PC-9 (cell line): ENCODE measurements around the gene USP33. TPM values are rescaled to one million over a fixed set of nuclear protein-coding genes. Genes with fewer than 3 reads are reported as not detected.

Experiments used
- BruUV-seq: library from RNA; stranded (reverse); fragments of 400-500 nt; replicated peaks from 2 replicates; lab custom pipeline; 2021; lab: Mats Ljungman, UMichigan
- CTCF ChIA-PET: fragments of 300-600 bp; sonication (Branson Sonifier 250); formaldehyde crosslinking; loops from one replicate; lab custom pipeline; 2022; ENCODE audit warnings: antibody characterized with exemption; lab: Charles Lee
- POLR2A ChIA-PET: fragments of 300-600 bp; sonication (Branson Sonifier 250); formaldehyde crosslinking; loops from one replicate; lab custom pipeline; 2022; ENCODE audit warnings: antibody characterized with exemption; ENCODE audit not compliant: unreplicated experiment; lab: Charles Lee
- DNase-seq, 2 experiments: peaks; one replicate each; pipeline versions ENCODE4 v3.0.0 to v3.0.0-alpha.2; 2015 to 2022; ENCODE audit warnings: mixed read lengths in 1 of 2
- H2AFZ ChIP-seq: fragments of 200-600 bp; sonication (generic); 2 replicates; pipeline ENCODE4 v1.8.1; 2017; ENCODE audit warnings: antibody characterized with exemption
- H3F3A ChIP-seq: fragments of 200-600 bp; sonication (generic); 2 replicates; pipeline ENCODE4 v1.8.1; 2017; ENCODE audit warnings: antibody characterized with exemption, mild to moderate bottlenecking, low read depth; ENCODE audit not compliant: insufficient read depth
- H3K27ac ChIP-seq: fragments of 200-600 bp; sonication (generic); 2 replicates; pipeline ENCODE4 v1.6.1; 2016; ENCODE audit warnings: mixed run types
- H3K27me3 ChIP-seq: fragments of 200-600 bp; sonication (generic); 2 replicates; pipeline ENCODE4 v1.6.1; 2016; ENCODE audit warnings: low read depth, mixed run types; ENCODE audit not compliant: insufficient read depth
- H3K36me3 ChIP-seq: fragments of 200-600 bp; sonication (generic); 2 replicates; pipeline ENCODE4 v1.6.1; 2016; ENCODE audit warnings: low read depth, mixed run types
- H3K4me1 ChIP-seq: fragments of 200-600 bp; sonication (generic); replicated peaks from 2 replicates; pipeline ENCODE4 v1.6.1; 2016; ENCODE audit warnings: mixed run types; ENCODE audit not compliant: insufficient read depth
- H3K4me2 ChIP-seq: fragments of 200-600 bp; sonication (generic); 2 replicates; pipeline ENCODE4 v1.6.1; 2017; ENCODE audit warnings: mixed run types
- H3K4me3 ChIP-seq: fragments of 200-600 bp; sonication (generic); 2 replicates; pipeline ENCODE4 v1.6.1; 2016; ENCODE audit warnings: mixed run types
- H3K79me2 ChIP-seq: fragments of 200-600 bp; sonication (generic); 2 replicates; pipeline ENCODE4 v1.6.1; 2017; ENCODE audit warnings: low read depth, mixed run types
- H3K9me2 ChIP-seq: fragments of 200-600 bp; sonication (generic); 2 replicates; pipeline ENCODE4 v1.8.1; 2017; ENCODE audit warnings: mild to moderate bottlenecking; ENCODE audit not compliant: insufficient read depth
- H3K9me3 ChIP-seq: fragments of 200-600 bp; sonication (generic); 2 replicates; pipeline ENCODE4 v1.8.1; 2016; ENCODE audit warnings: low read depth; ENCODE audit not compliant: insufficient read depth
- H4K20me1 ChIP-seq: fragments of 200-600 bp; sonication (generic); 2 replicates; pipeline ENCODE4 v1.8.1; 2017; ENCODE audit not compliant: insufficient read depth
- EZH2 ChIP-seq: fragments of 200-600 bp; sonication (generic); IDR thresholded peaks from 2 replicates; pipeline ENCODE4 v1.8.0; 2017; ENCODE audit warnings: antibody characterized with exemption, low read depth
- intact Hi-C: fragments of 100-400 bp; cut with micrococcal nuclease; formaldehyde crosslinking; loops from one replicate; pipeline ENCODE4 v1.10.0; 2022; ENCODE audit not compliant: unreplicated experiment
- total RNA-seq: library from RNA; stranded (reverse); gene quantifications from 2 replicates; pipeline ENCODE4 v1.2.3, GENCODE V29; 2021
- TF ChIP-seq, protein P1 (sequence below): fragments of 200-600 bp; sonication (generic); conservative IDR thresholded peaks from 2 replicates; pipeline ENCODE4 v1.6.1; 2017; ENCODE audit warnings: mixed run types, antibody characterized with exemption, mild to moderate bottlenecking, moderate library complexity

USP33 gene
- total RNA-seq, 1 experiment from 2014 or later = 59.1 TPM

DNA sequence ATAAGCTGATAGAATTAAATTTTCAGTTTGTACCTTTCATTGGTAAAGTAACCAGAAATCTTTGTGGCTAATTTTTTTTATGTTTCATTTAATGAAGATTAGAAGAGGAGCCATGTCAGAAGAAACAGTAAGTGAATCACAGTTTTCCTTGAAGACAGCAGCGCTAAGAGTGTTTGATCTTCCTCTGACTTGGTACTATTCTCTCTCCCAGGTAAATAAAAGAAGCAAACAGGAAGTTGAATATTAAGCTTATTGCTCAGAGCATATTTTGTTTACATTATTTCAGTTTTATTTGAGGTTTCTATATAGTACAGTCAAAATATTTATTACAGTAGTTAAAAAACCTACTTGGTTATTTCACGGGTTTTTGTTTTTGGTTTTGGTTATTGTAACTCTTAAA lies 23.5 kb upstream of the USP33 start:
- POLR2A ChIA-PET = interaction anchor here (0.5 to 0.7 kb wide), 3 partner anchors 32 to 364 kb away, joined by 3 to 5 read pairs (median 4); no protein-coding TSS in a partner anchor

DNA sequence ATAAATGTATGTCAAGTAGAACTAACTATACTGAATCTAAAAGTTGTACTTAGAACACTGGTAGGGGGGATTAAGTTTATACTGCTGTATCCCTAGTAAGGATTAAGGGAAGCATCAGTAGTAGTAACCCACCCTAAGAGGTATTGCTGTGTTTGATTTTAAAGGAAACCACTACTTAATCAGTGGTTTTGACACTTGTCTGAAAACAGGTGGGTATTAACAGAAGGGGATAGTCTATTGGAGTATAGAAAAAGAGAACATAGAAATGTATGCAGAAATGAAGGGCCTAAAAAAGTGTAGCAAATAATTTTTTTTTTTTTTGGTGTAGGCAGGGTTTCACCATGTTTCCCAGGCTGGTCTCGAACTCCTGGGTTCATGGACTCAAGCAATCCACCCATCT lies 22.0 kb upstream of the USP33 start:
- BruUV-seq = no TSS peak
- Histone ChIP-seq H3K27ac (no peak overlapping the region), H4K20me1 (no peaks in the 10 kb centered on the region), H3K9me2 (no peaks in the 10 kb centered on the region), H3K9me3 (no peaks in the 10 kb centered on the region), H3K36me3 (peaks cover 25% of the 10 kb centered on the region), H3K4me1 (peaks cover 19% of the 10 kb centered on the region), H3K4me2 (no peak overlapping the region), H3K79me2 (peaks cover 29% of the 10 kb centered on the region), H3F3A (peaks cover 9% of the 10 kb centered on the region), H2AFZ (no peak overlapping the region), H3K27me3 (no peaks in the 10 kb centered on the region), H3K4me3 (no peak overlapping the region)
- intact Hi-C loops = no loop called here
- POLR2A ChIA-PET = interaction anchor here (0.6 kb wide), 1 partner anchor 143 kb away, joined by 3 read pairs; no protein-coding TSS in a partner anchor
- no peak for DNase-seq
- CTCF ChIA-PET = no interaction called here
- TF ChIP-seq EZH2 = no peak
- TF ChIP-seq, protein P1, sequence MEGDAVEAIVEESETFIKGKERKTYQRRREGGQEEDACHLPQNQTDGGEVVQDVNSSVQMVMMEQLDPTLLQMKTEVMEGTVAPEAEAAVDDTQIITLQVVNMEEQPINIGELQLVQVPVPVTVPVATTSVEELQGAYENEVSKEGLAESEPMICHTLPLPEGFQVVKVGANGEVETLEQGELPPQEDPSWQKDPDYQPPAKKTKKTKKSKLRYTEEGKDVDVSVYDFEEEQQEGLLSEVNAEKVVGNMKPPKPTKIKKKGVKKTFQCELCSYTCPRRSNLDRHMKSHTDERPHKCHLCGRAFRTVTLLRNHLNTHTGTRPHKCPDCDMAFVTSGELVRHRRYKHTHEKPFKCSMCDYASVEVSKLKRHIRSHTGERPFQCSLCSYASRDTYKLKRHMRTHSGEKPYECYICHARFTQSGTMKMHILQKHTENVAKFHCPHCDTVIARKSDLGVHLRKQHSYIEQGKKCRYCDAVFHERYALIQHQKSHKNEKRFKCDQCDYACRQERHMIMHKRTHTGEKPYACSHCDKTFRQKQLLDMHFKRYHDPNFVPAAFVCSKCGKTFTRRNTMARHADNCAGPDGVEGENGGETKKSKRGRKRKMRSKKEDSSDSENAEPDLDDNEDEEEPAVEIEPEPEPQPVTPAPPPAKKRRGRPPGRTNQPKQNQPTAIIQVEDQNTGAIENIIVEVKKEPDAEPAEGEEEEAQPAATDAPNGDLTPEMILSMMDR = no peak

More for the DNA sequence above, 23.5 kb upstream of the USP33 start:
- peaks cover 29% of the 10 kb centered on the region for H3K79me2 ChIP-seq
- CTCF ChIA-PET = no interaction called here
- H3K27me3 ChIP-seq = no peaks in the 10 kb centered on the region
- no peak for TF ChIP-seq EZH2
- TF ChIP-seq, protein P1 = no peak
- H3F3A ChIP-seq = peaks cover 9% of the 10 kb centered on the region
- H3K27ac ChIP-seq = no peak overlapping the region
- no peak overlapping the region for H3K4me3 ChIP-seq
- H3K9me2 ChIP-seq = 0 out of 2 replicates have a peak, but pooled peaks cover 3% of the 10 kb centered on the region
- no peak for DNase-seq
- intact Hi-C loops = no loop called here
- H3K4me2 ChIP-seq = no peak overlapping the region
- H3K36me3 ChIP-seq = peaks cover 30% of the 10 kb centered on the region
- H3K4me1 ChIP-seq = peaks cover 19% of the 10 kb centered on the region
- BruUV-seq = no TSS peak
- no peaks in the 10 kb centered on the region for H3K9me3 ChIP-seq
- H4K20me1 ChIP-seq = no peaks in the 10 kb centered on the region
- no peak overlapping the region for H2AFZ ChIP-seq

DNA sequence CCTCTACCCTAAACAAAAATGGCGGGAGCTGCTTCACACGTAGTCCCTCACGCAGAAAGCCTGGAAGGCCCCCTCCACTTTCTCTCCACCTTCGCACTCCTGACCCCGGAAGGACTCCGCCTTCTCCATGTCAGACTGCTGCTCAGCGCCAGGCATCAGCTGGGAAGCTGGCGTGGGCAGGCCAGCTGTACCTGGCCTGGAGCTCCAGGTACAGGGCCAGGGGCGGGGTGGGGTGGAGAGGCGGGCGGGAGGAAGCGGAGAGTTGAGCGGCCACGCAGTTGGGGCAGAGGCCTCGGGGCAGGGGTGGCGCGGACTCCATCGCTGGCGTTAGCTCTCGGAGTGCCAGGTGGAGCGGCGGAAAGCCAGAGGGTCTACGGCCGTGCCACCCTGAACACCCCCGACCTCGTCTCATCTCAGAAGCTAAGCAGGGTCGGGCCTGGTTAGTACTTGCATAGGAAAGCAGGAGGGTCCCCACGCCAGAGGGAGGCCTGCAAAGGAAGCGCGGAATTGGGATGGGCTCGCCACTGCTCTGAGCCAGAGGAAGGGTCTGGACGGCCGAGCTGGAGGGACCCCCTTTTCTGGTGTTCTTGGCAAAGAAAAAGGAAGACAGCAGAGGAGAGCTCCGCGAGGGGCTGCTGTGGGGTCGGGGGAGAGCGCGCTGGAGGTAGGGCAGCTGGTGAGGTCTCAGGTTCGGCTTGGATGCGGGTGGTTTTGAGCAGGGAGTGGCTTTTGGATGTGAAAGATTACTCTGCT lies 20.1 kb upstream of the USP33 start, which contains the start of gene MIGA1:
Gene MIGA1, plus strand, starts transcription at position 121 of the 753 bp plus-strand sequence. CDS start 3,604 bp downstream, outside the sequence.
- Histone ChIP-seq H3K79me2 (peaks cover 29% of the 10 kb centered on the region), H3K4me1 (peaks cover 19% of the 10 kb centered on the region), H3K4me3 (peak within 1 kb of the TSS; percentile 88), H2AFZ (peak within 1 kb of the TSS; percentile 96), H3K9me3 (no peaks in the 10 kb centered on the region), H3K36me3 (peaks cover 13% of the 10 kb centered on the region), H3K4me2 (peak within 1 kb of the TSS; percentile 82), H3F3A (peaks cover 9% of the 10 kb centered on the region), H3K27me3 (no peaks in the 10 kb centered on the region), H4K20me1 (no peaks in the 10 kb centered on the region), H3K27ac (peak within 1 kb of the TSS; percentile 27), H3K9me2 (no peaks in the 10 kb centered on the region)
- TF ChIP-seq, protein P1 = no peak
- no peak for TF ChIP-seq EZH2
- no TSS peak for BruUV-seq
- POLR2A ChIA-PET = interaction anchor here (0.5 to 0.7 kb wide), 7 partner anchors 22 to 791 kb away, joined by 4 to 12 read pairs (median 6); partner anchors contain the start of genes FUBP1 and ZZZ3
- intact Hi-C loops = loop anchor here (1.0 kb wide), 1 partner anchor 20 kb away; the partner anchor contains the start of gene USP33
- CTCF ChIA-PET = interaction anchor here (0.6 kb wide), 2 partner anchors 314 to 1628 kb away, joined by 4 to 6 read pairs; no protein-coding TSS in a partner anchor
- DNase-seq = peak; percentile 85 to 92
